Stimulated activated CD8-positive, alpha-beta memory T cell treated with anti-CD3 and anti-CD28 coated beads, Interleukin-4, amount 100 ng/mL, for 4 hours (primary cell): ENCODE results near the gene TP53I13.

Experiments
- DNase-seq, 2 donors: peaks; one replicate each; pipeline ENCODE4 v3.0.0-alpha.2; 2020; ENCODE audit warnings: low read depth in 2 of 2, low spot score in 1 of 2

The TP53I13 gene

DNA sequence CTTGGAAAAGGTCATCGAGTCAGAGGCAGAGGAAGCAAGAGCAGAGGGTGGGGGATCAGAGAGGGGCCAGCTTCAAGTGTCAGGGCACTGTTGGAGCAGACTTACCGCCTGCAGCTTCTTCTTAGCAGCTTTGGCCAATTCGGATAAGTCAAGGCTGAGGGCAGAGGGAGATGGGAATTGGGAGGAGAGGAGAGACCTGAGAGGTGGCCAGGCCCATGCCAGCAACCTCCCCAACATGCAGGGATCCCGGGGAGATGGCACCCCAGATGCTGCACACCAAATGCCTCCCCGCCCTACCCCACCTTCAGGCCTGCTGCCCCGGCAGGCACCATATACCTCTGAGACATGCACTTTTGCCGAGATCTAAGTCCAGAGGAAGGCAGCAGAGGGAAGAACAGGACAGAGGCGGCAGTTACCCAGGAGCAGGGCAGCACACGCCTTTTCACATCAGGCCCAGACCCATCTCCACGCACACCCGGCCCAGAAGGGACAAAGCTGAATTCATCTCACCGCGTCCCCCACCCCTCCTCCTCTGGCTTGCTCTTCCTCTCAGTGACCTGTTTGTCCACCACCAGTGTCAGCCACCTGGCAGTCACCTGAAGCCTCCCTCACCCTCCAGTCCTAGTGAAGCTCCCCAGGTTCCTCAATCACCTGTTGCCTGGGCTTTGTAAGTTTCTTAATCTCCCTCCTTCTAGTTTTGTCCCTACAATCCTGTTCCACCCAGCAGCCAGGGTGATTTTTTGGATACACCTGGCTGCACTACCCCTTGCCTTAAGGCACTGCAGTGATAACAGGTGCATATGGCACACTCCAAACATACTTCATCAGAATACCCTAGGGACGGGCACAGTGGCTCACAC lies 10.4 kb downstream of the TP53I13 start:
- no peak for DNase-seq

DNA sequence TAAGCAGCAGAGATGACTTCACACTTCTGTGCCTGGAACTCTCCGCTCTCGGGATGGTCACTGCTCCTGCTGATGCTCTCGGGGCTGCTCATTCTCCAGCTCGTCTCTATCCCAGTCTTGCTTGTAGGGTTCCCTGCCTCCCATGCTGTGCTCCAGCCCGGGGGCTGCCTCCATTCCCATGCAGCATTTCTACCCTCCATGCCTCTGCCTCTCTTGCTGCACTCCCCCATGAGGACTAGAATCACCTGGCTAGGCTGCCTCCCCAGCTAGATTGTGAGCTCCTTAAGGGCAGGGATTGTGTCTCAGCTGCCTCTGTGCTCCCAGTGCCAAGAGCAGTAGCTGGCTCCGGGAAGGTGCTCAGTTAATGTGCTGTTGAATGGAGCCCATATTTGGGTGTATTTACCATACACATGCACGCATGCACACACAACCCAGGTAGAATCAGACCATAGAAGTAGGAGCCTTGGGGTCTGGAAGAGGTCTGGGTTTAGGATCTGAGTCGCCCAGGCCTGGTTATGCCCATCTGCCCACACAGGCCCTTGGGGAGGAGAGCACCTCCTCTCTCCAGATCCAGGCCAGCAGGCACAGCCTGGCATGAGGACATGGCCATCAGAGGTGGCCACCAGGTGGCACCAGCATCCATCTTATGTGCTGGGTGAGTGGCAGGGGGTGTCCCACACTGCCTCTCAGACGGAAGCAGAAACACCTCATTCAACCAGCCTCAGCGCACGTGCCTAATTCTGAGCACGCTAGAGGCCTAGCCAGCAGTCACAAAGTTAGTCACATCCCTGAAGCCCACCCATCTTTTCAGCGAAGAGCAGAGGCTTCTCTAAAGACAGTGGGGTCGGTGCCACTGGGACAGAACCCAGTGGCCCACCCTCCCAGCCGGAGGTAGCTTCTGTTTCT lies 11.6 kb downstream of the TP53I13 start:
- DNase-seq, result peak; percentile 75 to 82

DNA sequence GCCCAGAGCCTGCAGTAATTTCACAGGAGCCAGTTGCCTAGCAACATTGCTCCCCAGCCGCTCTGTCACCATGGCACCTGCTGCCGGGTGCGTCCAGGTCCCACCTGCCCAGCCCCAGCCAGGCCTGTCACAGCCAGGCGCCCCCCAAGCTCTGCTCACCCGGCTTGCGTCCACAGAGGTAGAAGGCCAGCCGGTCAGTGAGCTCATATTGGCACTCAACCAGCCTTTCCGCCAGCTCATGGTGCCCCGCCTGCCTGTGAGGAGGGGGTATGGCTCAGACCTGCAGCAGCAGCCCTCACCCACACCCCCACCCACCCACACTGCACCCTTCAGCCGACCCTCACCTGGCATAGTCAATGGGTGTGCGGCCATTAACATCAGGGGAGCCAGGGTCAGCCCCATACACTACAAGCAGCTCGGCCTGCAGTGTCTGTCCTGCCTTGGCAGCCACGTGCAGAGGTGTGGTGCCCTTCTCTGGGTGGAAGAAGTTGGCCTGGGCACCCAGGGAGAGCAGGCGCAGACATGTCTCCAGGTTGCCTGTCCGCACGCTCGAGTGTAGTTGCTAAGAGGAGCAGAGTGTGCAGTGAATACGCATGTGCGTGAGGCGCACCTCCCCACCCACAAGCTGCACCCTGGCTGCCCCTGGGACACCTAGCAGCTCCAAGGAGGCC lies 13.2 kb downstream of the TP53I13 start:
- no peak for DNase-seq

DNA sequence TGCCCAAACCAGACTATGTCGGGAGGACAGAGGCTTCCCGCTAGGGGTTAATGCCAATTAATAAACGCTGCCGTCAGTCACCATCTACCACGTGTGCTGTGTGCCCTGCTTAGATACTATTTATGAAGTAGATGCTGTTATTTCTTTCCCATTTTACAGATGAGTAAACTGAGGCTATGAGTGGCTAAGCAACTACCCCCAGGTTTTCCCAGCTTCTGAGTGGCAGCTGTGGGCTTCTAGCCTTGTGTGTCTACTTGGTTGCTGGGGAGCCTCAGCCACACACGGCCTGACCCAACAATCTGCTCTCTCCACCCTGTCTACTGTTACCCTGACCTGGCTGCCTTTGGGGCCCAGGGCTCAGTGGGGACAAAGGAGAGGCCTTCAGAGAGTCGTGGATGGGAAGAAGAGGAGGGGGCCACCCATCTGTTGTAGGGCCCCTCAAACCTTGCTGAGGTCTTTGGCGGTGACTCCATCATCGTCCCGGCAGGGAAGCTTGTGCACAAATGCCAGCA lies 13.8 kb downstream of the TP53I13 start:
- no peak for DNase-seq

DNA sequence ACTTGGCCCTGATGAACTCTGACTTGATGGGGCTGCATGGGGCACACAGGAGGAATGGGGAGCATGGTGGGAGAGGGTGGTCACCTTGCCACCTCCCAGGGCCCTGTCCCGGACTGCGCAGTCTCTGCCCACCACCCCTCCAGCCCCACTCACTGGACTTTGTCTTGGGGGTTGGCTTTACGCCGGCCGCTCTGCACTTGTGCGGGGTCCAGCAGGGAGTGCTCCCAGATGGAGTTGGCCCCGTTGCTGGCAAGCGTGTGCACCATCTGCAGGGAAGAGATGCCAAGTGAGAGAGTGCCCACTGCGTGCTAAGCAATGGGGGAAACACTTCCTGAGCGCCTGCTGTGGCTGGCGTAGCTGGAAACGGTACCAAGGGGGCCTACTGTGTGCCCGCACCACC lies 14.3 kb downstream of the TP53I13 start:
- DNase-seq, result no peak

DNA sequence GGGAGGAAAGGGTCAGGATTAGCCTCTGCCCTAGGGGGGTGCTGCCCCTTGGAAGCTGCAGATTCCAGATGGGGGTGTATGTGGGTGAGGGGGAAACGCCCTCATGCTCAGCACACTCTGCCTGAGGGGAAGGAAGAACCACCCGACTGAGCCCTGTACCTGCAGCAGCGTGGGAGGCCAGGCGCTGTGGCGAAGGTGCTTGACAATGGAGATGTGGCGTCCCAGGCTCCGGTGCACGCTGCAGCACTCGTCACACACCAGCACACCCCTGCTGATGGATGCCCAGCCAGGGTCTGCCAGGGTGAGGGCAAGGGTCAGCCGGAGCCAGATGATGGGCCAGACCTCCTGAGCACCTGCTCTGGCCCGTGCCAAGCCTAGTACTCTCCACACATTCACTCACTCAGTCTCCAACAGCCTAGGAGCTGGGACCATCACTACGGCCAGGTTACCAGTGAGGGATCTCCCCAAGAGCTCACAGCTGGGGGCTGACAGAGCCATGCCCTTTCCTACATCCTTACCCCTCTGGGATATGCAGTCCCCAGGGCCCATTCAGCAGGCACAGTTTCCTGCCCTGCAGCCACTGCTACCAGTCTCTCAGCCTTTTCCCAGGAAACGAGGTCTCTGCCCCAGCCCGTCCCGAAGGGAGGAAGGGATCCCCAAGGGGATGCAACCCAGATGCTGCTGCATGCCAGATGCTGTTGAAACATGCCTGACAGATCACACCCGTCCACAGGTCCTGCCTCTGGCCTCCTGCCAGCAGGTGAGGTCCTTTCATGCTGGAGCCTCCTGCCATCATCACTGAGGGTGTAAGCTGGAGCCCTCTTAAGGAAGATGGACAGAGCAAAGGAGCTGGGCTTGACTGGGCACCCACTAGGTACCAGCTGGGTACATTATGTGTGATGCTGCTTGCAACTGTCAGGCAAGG lies 15.1 kb downstream of the TP53I13 start:
- DNase-seq, result no peak

DNA sequence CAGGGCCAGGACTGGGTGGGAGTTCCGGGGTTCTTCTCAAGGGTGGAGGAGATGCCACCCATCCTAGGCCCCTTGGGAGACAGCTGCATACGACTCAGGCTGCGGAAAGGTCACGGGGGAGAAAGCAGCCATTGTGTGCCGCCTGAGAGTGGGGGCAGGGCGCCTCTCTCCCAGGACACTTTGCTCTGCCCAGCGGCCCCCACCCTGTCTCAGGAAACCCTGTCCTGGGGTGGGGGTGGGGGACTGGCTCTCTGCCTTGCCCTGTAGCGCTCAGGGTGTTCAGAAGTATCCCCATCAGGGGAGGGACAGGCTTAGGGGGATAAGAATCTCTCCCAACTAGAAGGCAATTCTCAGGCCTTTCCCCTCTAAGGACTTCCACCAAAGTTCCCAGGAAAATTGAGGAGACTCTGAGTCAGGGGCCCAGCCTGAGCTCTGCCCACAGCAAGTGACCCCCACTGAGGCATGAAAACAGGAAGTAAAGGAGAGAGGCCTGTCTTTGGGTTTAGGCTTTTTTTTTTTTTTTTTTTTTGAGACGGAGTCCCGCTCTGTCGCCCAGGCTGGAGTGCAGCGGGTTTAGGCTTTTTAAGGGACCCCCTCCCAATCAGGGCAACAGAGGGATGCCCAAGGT lies 16.1 kb downstream of the TP53I13 start:
- DNase-seq, result no peak

DNA sequence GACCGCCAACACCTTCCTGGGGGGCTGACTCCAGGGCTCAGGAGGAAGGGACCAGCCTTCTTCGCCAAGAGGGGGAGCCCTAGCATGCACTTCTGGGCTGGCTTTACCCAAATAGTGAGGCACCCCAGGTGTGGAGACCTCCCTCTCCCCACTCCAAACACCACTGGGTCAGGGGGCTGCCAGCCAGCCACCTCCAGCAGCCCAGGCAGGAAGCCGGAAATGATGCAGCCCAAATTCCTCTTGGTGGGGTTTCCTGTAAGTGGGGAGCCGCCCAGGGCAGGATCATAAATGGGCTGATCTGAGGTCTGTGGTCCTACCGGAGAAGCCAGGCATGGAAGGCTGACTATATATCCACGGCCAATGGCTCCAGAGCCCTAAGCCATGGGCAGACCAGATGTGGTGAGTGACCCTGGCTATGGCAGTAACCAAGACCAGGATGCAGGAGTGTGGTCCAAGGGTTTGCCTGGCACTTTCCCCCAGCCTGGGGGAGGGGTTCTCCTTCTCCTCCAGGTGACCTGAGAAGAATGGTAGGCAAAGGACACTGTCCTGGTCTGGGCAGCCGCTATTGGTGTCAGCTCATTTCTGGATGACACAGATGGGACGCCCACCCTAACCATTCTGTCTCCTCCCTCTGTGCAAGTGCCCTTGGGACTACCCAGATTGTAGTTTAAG lies 16.7 kb downstream of the TP53I13 start:
- DNase-seq, result no peak

DNA sequence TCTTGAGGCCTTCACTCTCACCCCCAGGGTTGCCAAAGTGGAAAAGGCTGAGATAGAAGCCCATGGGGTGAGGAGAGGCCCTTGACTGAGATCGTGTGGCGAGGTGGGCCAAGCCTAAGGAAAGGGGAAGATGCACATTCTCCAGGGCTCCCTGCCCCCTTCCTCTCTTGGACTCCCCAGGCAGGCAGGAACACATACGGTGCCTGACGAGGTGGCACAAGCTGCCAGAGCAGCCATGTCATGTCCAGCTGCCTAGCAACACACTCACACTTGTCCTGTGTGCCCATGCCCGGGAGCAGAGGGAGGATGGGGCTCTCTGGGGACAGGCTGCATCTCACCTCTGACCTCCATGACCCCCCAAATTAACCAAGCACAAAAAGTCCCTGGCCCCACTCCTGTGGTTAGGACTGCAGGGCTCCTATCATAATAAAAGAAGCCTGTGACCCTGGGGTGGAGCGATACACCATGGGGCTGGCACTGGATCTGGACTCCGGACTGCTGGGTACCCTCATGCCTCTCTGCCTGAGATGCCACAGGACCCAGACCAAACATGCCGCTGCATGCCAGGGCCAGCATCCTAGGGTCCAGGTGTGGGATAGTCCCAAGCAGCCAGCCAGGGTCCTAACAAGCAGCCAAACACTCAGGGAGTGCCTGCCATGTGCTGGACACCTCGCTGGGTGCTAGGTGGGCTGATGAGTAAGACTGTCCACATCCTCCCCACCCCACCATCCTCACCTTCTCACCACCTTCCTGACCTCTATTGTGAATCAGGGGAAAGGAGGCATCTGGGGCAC lies 18.4 kb downstream of the TP53I13 start:
- no peak for DNase-seq

DNA sequence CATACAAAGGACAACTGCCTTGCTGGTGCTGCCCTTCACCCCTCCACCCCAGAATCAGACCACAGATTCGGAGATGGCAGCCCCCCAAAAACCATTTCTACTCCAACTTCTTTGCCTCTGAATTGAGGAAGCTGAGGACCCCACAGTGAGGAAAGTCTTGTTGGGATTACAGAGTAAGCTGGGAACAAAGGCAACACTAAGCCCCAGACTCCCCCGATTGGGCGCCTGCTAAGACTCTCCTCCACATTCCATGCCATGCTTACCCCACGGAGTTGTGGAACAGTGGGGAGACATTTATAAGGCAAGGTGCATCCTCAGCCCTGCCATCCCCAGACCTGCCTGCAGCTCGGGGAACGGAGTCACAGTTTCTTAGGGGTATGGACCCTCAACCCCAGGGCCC lies 19.1 kb downstream of the TP53I13 start:
- DNase-seq, result no peak

DNA sequence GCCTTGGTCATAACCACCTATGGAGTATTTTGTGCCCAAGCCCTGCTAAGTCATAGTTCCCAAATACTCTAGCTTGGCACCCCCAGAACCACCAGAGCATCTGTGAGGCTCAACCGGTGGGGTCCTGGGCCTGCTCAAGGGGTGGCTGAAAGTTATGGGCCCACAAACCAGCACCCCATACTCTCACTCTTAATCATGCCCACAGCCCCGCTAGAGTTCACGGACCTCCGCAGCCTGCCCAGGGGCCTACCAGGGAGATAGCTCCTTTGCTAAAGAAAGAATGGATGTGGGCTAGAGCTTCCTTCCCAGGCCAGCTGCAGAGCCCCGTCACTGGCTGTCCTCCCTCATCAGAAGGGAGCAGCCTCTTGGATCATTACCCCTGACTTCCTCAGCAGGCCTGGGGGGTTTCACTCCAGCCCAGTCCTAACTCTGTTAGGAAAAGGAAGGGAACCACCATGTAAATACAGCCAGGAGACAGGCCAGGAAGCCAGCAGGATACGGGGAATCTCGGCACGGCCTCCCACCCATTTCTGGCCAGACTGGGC lies 19.6 kb downstream of the TP53I13 start:
- DNase-seq, result no peak

DNA sequence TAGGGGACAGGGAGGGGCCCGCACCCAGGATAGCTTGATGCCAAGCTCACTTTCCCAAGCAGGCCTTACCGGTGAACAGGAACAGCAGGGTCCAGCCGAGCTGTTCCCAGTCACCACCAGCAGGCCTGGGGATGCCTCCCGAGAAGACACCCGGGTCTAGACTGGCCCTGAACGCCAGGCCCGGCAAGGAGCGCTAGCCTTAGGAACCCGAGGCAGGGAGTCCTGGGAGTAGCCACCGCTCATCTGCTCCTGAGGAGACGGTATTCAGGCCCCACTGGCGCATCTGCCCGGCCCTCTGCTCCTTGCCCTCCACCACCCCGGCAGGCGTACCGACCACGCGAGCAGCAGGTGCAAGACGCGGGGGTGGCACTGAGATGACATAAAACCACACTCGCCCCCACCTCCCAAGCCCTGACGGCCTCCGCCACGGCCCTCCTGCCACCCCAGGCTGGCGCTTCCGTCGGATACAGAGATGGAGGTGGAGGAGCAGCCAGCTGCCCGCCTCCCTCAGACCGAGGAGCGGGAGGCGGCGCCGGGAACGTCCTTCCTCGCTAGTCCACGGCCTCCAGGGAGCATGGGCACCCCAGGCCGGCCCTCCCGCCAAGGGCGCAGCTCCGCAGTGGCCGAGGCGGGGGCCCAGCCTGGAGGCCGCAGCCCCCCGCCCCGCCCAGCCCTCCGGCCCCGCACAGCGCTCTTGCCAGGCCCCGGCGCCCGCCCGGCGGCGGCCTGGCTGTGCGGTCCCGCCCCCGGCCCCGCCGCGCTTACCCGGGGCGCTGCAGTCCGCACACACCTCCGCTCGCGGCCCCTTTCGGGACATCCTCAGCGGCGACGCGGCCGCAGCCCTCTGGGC lies 20.3 kb downstream of the TP53I13 start:
- peak in 1 of 2 donors; percentile 72 for DNase-seq

DNA sequence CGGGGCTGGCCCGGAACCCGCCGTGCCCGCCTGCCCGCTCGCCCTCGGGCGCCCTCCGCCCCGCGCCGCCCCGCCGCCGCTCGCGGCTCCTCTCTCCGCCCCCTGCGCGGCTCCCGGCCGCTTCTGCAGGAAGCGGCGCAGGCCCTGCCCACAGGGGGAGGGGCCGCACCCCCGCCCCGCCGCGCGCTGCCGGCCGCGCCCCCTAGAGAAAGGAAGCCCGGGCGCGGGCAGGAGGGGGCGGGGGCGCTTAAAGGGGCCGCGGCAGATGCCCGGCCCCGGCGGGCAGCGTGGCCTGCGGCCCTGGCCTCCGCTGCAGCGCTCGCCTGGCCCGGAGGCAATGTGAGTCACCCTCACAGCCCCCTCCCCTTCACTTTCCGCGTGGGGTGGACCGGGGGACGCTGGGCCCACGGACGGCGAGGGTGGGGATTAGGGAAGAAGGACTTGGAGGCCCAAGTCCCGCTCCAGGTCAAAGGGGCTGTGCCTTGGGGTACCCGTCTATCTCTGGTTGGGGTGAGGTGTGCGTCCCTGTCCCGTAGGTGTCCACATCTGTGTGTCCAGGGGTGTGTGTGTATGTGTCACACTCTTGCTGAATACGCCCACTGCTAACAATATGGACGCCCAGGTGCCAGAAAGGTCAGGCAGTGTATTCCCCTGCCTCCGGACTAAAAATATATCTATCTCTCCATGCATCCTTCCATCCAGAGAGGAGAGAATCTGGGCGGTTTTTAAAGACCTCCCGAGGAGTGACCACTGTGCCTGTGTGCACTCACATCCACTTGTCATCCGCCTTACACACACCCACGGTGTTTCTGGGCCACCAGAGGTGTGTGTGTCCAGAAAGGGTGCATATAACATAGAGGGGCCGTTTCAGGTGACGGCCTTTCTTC lies 21.3 kb downstream of the TP53I13 start, which contains the start of gene GIT1:
GIT1 (minus strand) TSS at position 125 of the 887 bp plus-strand sequence. CDS start 270 bp downstream, outside the sequence.
- DNase-seq, result peak in 1 of 2 donors; percentile 73

DNA sequence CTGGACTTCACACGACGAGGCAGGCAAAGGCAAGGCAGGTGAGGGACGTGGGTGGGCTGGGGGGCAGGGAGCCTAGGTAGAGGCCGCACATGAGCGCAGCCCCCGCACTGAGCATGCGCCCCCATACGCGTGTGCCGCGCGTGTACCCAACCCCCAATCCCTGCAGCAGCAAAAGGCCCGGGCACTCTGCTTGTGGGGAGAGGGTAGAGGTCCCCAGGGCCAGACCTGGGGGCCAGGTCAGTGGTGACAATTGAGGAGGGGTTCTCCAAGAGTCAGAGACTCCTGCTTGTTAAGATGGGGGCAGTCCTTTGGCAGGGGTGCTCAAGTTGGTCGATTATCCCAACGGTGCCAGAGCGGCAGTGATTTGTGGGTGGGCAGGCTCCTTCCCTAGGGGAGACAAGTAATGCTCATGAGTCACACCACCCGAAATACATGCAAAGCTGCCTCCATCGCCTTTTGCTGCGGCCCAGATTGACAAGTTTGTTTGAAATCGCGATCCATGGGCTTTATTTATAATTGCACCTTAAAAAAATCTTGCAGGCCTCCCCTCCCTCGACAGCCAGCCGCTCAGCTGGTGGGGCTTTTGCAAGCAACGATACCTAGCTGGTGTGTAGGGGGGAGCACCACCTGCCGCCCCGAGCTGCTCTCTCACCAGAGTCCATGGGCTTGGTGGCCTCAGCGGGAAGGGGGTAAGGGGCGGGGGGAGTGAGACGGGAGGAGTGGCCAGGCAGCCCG lies 22.1 kb downstream of the TP53I13 start:
- DNase-seq, result no peak

DNA sequence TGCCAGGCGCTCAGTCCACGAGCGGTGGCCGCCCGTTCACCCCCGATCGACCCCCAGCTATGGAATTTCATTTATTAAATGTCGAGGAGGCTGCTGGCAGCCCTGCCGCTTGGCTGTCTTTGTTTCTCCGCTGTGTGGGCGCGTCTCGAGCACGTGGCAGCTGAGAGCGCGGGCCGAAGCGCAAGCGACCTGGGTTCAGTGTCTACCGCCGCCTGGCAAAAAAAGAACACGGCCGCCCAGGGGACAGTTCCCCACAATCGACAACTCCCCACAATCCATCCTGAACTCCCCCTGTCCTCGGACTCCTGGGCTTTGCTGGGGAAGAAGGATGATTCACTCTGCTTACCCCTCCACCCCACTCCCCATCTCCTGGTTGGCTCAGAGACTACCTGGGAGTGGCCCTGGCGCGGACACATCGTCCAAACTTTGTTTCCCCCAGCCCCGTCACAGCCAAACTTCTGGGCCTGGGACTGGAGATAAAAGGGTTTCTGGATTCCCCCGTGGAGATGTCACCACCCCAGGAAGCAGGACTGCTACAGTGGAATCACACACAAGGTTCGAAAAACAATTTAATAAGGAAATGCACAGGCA lies 22.7 kb downstream of the TP53I13 start:
- no peak for DNase-seq
